ENCODE data around the gene CD40.

The CD40 gene

GRCh38 chr20:46126440-46127056, 8.4 kb downstream of the CD40 start:
- TF ChIP-seq GATA3 (IDR thresholded peaks at IDR 0.05; ENCODE audit: low read depth, low read length) (no peak), GATA2 (IDR thresholded peaks at IDR 0.05; ENCODE audit: low read depth, low read length) (no peak)

- no peak for TF ChIP-seq GATA2 (IDR thresholded peaks at IDR 0.05; ENCODE audit: low read depth, low read length)
- TF ChIP-seq GATA3 (IDR thresholded peaks at IDR 0.05; ENCODE audit: low read depth, low read length): no peak
Measured at GRCh38 chr20:46127396-46128010, 9.4 kb downstream of the CD40 start.

DNA sequence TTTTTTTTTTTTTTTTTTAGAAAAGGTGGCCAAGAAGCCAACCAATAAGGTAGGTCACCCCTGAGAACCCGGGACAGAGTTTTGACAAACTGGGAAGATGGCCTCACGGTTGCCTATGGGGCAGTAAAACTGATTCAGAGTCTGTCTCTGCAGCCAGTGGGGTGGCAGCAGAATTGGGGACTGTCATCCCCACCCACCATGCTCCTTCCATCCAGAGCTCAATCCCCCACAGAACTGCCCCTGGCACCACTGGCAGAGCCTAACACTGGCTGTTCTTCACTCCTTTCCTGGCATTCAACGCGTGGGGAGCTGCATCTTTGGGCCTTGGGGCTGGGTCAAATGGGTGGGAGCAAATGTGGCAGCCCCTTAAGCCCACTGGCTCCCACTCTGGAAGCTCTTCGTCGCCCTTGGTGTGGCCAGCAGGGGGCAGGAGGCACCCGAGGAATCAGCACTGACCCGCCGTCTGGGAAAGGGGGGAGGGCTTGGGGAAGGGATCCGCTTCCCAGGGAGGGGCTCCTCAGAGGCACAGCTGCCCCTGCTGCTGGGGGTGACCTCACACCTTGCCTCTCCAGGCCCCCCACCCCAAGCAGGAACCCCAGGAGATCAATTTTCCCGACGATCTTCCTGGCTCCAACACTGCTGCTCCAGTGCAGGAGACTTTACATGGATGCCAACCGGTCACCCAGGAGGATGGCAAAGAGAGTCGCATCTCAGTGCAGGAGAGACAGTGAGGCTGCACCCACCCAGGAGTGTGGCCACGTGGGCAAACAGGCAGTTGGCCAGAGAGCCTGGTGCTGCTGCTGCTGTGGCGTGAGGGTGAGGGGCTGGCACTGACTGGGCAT, 10.4 kb downstream of the CD40 start:
- TF ChIP-seq GATA3 (IDR thresholded peaks at IDR 0.05; ENCODE audit: low read depth, low read length) (no peak), GATA2 (IDR thresholded peaks at IDR 0.05; ENCODE audit: low read depth, low read length) (no peak)

DNA sequence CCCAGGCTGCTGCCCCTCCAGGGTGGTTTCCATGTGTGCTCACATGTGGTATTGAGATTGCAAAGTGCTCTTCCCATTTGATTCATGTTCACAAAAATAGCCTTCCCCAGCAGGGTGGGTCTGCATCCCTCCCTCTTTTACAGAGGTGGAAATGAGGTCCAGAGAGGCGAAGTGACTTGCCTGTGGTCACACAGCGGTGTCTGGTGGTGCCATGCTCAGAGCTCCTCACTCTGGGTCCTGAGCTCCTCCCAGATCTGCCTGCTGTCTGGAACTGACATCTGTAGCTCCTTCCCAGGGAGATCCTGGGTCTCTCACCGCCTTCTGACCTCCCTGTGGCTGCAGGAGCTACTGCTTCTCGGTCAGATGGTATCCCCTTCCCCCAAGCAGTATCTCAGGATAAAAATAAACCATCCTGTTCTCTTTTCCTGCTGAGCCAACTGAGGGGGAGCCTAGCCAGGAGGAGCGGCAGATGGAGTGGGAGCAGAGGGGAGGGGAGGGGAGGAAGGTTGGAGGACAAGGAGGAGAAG, 11.9 kb downstream of the CD40 start:
- TF ChIP-seq GATA3 (IDR thresholded peaks at IDR 0.05; ENCODE audit: low read depth, low read length) (no peak), GATA2 (IDR thresholded peaks at IDR 0.05; ENCODE audit: low read depth, low read length) (no peak)

DNA sequence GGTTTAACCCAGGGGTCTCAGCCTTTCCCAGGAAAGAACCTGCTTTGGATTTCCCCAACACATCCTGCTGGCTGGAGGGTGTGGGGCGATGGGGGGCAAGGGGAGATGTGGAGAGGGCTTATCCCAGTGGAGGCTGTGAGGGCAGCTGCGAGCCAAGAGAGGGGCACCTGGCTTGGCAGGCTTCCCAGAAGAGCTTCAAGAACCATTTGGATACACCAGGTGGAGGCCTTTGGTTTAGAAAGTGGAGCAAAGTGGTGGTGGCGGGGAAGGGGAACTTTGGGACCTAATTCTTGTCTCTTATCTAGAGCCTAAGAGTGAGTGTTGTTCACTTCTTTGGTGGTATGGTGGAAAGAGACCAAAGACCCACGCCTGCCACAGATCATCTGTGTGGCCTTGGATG, 12.4 kb downstream of the CD40 start:
- TF ChIP-seq GATA3 (IDR thresholded peaks at IDR 0.05; ENCODE audit: low read depth, low read length) (no peak), GATA2 (IDR thresholded peaks at IDR 0.05; ENCODE audit: low read depth, low read length) (no peak)

DNA sequence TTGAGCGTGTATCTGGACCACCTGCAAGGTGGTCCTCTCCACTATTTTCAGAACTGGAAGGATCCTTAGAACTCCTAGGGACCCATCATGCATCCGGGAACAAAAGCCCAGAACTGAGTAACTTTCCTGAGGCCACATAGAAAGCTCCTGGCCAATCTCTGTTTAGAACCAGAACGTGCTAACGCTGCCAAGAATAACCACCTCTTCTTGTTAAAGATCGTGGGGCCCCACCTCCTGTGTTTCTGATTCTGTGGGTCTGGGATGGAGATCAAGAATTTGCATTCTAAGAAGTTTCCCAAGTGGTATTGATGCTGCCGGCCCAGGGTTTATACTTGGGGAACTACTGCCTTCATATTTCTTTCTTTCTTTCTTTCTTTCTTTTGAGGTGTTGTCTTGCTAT, 13.3 kb downstream of the CD40 start:
- TF ChIP-seq GATA2 (IDR thresholded peaks at IDR 0.05; ENCODE audit: low read depth, low read length) (no peak), GATA3 (IDR thresholded peaks at IDR 0.05; ENCODE audit: low read depth, low read length) (no peak)

DNA sequence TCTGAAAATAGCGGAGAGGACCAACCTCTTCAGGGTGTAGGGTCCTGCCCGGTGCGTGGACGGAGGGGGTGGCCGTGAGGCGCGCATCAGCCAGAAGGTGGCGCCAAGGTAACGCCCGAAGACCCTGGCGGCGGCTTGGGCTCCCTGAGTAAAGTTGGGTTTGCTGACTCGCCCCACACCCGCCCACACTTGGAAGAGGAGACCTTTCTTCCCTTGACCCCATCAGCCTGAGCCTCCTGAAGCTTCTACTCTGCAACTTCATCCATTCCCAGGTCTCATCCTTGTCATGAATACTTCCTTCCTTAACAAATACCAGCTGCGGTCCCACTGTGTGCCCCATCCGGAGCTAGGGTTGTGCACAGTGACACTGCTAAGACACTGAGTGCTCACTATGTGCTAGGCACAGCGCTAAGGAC, 14.6 kb downstream of the CD40 start:
- no peak for TF ChIP-seq GATA2 (IDR thresholded peaks at IDR 0.05; ENCODE audit: low read depth, low read length)
- no peak for TF ChIP-seq GATA3 (IDR thresholded peaks at IDR 0.05; ENCODE audit: low read depth, low read length)

GRCh38 chr20:46133886-46134654, 16.0 kb downstream of the CD40 start:
- no peak for TF ChIP-seq GATA2 (IDR thresholded peaks at IDR 0.05; ENCODE audit: low read depth, low read length)
- TF ChIP-seq GATA3 (IDR thresholded peaks at IDR 0.05; ENCODE audit: low read depth, low read length): no peak

- TF ChIP-seq GATA2 (IDR thresholded peaks at IDR 0.05; ENCODE audit: low read depth, low read length): no peak
- no peak for TF ChIP-seq GATA3 (IDR thresholded peaks at IDR 0.05; ENCODE audit: low read depth, low read length)
Measured at GRCh38 chr20:46134716-46135115, 16.6 kb downstream of the CD40 start.

DNA sequence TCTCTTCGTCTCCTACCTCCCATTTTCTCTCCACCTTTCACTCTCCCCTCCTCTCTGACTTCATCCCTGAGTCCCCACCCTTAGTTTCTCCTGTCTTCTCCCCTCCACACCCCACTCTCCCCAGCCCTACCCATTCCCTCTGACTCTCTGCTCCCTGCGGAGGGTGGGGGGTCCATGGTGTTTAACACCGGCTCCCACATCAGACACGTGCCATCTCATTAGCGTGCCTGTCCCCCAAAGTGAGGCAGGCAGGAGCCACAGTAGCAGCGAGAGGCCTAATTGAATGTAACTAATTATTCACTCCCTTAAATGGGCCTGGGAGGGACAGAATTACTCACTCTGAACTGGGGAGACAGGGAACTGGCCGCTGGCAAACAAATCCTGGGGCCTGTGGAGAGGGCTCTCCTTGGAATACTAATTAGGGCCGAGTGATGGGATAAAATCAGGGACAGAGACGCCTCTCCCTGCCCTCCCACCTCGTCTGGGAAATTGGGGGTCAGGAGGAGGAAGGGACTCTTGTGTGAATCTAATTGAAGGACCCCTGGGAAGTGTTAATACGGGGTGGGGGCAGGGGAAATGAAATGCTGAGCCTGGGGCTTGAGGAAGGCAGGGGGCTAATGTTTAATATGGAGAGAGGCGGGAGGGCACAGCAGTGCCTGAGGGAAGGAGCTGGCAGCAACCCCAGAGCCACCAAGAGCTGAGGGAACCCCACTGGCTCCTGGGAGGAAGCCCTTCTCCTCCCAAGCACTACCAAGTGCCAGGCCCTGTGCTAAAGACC, 17.9 kb downstream of the CD40 start:
- TF ChIP-seq GATA2 (IDR thresholded peaks at IDR 0.05; ENCODE audit: low read depth, low read length) (no peak), GATA3 (IDR thresholded peaks at IDR 0.05; ENCODE audit: low read depth, low read length) (no peak)

GRCh38 chr20:46137816-46138215, 19.7 kb downstream of the CD40 start:
- TF ChIP-seq GATA2 (IDR thresholded peaks at IDR 0.05; ENCODE audit: low read depth, low read length) (no peak), GATA3 (IDR thresholded peaks at IDR 0.05; ENCODE audit: low read depth, low read length) (no peak)

DNA sequence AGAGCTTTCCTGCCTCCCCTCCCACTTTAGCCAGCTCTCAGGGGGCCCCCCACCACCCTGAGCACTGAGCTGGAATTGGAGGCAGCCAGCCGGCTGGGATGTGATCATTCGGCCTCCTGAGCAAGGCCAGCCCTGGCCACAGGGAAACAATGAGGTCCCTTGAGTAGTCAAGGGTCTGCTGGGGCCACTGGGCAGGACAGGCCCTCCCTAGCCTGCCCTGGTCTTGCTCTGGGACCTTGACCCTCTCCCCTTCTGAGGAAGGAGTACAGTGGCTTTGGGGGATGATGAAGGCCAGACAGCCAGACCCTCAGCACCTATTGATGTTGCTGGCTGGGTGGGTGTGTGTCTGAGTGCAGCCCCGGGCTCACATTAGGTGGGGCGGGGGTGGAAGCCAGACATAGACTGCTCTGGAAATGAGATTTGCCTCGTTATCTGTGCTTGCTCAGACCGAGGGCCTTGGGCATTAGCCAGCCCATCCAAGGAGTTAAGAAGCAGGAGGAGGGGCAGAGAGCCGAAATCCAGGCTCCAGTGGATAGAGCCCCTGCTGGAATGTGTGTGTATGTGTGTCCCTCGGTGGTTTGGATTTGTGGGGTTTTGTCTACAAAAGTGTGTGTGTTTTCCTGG, 21.3 kb downstream of the CD40 start:
- peak; percentile 90 for TF ChIP-seq GATA2 (IDR thresholded peaks at IDR 0.05; ENCODE audit: low read depth, low read length)
- no peak for TF ChIP-seq GATA3 (IDR thresholded peaks at IDR 0.05; ENCODE audit: low read depth, low read length)

Measured in SH-SY5Y (cell line).